ENCODE measurements around the gene ZNF580. TPM values are rescaled to one million over a fixed set of nuclear protein-coding genes. Genes with fewer than 3 reads are reported as not detected.

ZNF580 gene
- total and polyA plus RNA-seq, 9 of the 15 experiments (the other 6 are each of a cell fraction or from before 2014, with no cell fraction given): 2.3 to 47.4 (median 6.0) TPM

- TF ChIP-seq NKRF (IDR thresholded peaks at IDR 0.05; ENCODE audit: borderline replicate concordance) (0 out of 2 replicates have a peak, but pooled peaks have one; percentile 36), HNRNPUL1 (IDR thresholded peaks at IDR 0.05; ENCODE audit: low read length) (no peak)
Measured at GRCh38 chr19:55677572-55678028, 36.8 kb downstream of the ZNF580 start (continued).

GRCh38 chr19:55678121-55678671 is 37.4 kb downstream of the ZNF580 start:
- H2AFZ ChIP-seq (ENCODE audit: low read depth, low read length): no peak overlapping the region
- H3K79me2 ChIP-seq (ENCODE audit: control insufficient read depth, insufficient read depth, low read length): peaks cover 80% of the 10 kb centered on the region
- H3K36me3 ChIP-seq (ENCODE audit: control insufficient read depth, insufficient read depth, low read length): peaks cover 78% of the 10 kb centered on the region; the same call in 2 of the 3 replicates
- peaks cover 30% of the 10 kb centered on the region for H4K20me1 ChIP-seq (replicated peaks; ENCODE audit: control insufficient read depth, insufficient read depth, low read length)
- ATAC-seq (no peak), FAIRE-seq (no peak), DNase-seq (ENCODE audit: extremely low read depth in 1 of 4, low spot score in 3 of 4) (no peak)
- WGBS (ENCODE audit: insufficient coverage, low coverage, missing lambda C conversion rate): 93% methylated on average over 19 of the region's 21 CpGs
- H3K4me1 ChIP-seq (replicated peaks in 1 of 2; ENCODE audit: control insufficient read depth in 2 of 2, insufficient read depth in 2 of 2, low read length in 2 of 2): peaks cover 30 to 65% of the 10 kb centered on the region in 2 experiments
- no peaks in the 10 kb centered on the region for H3K27me3 ChIP-seq (ENCODE audit: control insufficient read depth in 2 of 2, insufficient read depth in 2 of 2, low read length in 2 of 2)
- 0 out of 3 replicates have a peak overlapping the region, but pooled peaks have one; percentile 54 for H3K27ac ChIP-seq (ENCODE audit: extremely low read depth, low read depth, low read length)
- peak overlapping the region; percentile 89; the same call in 1 of the 2 replicates for H3K4me2 ChIP-seq (ENCODE audit: insufficient read depth, low read length)
- peak overlapping the region; percentile 81 to 88; a peak in 3 of 4 replicates for H3K9ac ChIP-seq (ENCODE audit: insufficient read depth in 1 of 2, low read depth in 2 of 2, low read length in 2 of 2)
- peaks cover 6% of the 10 kb centered on the region for H3K9me1 ChIP-seq (ENCODE audit: control insufficient read depth, insufficient read depth, low read length)
- H3K9me3 ChIP-seq (replicated peaks; ENCODE audit: control insufficient read depth, insufficient read depth, low read depth, low read length): no peaks in the 10 kb centered on the region
- intact Hi-C loops (cut with micrococcal nuclease) (no loop called here), in situ Hi-C loops (cut with MboI) (no loop called here)
- BruUV-seq (replicated peaks): no TSS peak
- ChIA-PET POLR2A (no interaction called here), CTCF (ENCODE audit: low intra/inter-chr PET ratio) (no interaction called here)
- TF ChIP-seq LEF1 (IDR thresholded peaks at IDR 0.05): no peak
- no peak for TF ChIP-seq FIP1L1 (IDR thresholded peaks at IDR 0.05; ENCODE audit: low read depth, low read length, poor library complexity, severe bottlenecking)
- TF ChIP-seq BMI1 (IDR thresholded peaks at IDR 0.05; ENCODE audit: low read length): no peak
- TF ChIP-seq FOS (IDR thresholded peaks at IDR 0.05; ENCODE audit: extremely low read depth, insufficient read length): no peak
- TF ChIP-seq ZNF280B (CRISPR knock-in tag; IDR thresholded peaks at IDR 0.05): no peak
- TF ChIP-seq CEBPG (CRISPR knock-in tag; IDR thresholded peaks at IDR 0.05): no peak
- TF ChIP-seq CEBPG (tag; conservative IDR thresholded peaks at IDR 0.05 in 1 of 2, IDR thresholded peaks at IDR 0.05 in 1 of 2): no peak
- no peak for TF ChIP-seq EGR1 (conservative IDR thresholded peaks at IDR 0.05)
- no peak for TF ChIP-seq ELF1 (tag; IDR thresholded peaks at IDR 0.05)
- no peak for TF ChIP-seq NR2F6 (CRISPR knock-in tag; IDR thresholded peaks at IDR 0.05)
- TF ChIP-seq HMGXB4 (CRISPR knock-in tag; IDR thresholded peaks at IDR 0.05): no peak
- no peak for TF ChIP-seq RBM39 (optimal IDR thresholded peaks at IDR 0.05; ENCODE audit: low read depth, low read length)
- no peak for TF ChIP-seq ZNF212 (CRISPR knock-in tag; IDR thresholded peaks at IDR 0.05)
- TF ChIP-seq TBP (optimal IDR thresholded peaks at IDR 0.05; ENCODE audit: low read depth, low read length): no peak
- H3K4me3 ChIP-seq: no peak overlapping the region
